HG03354 (cell line): ENCODE measurements around the gene EEIG2.

ENCODE experiments used
- ATAC-seq: cut with Tn5 transposase; IDR thresholded peaks from one replicate; pipeline ENCODE4 v1.9.1; 2021; ENCODE audit warnings: mild to moderate bottlenecking; ENCODE audit not compliant: unreplicated experiment, poor library complexity, severe bottlenecking

EEIG2 gene

GRCh38 chr1:108573183-108573582, 13.3 kb downstream of the EEIG2 start:
- ATAC-seq, result no peak

GRCh38 chr1:108574008-108574407, 14.1 kb downstream of the EEIG2 start:
- no peak for ATAC-seq

- ATAC-seq, result no peak
These were observed 15.5 kb downstream of the EEIG2 start for GRCh38 chr1:108575375-108575774.

- no peak for ATAC-seq
These were observed 24.0 kb downstream of the EEIG2 start for GRCh38 chr1:108583757-108584427.

GRCh38 chr1:108584428-108584856, 24.5 kb downstream of the EEIG2 start:
- no peak for ATAC-seq

- ATAC-seq, result no peak
These were observed 25.4 kb downstream of the EEIG2 start for GRCh38 chr1:108585313-108585712.

- no peak for ATAC-seq
These were observed 30.5 kb downstream of the EEIG2 start for GRCh38 chr1:108590441-108590840.

- peak; percentile 80 for ATAC-seq
These were observed 31.1 kb downstream of the EEIG2 start for GRCh38 chr1:108590957-108591356.

GRCh38 chr1:108591466-108591865, 31.6 kb downstream of the EEIG2 start:
- no peak for ATAC-seq

- ATAC-seq, result peak; percentile 73
These were observed 32.3 kb downstream of the EEIG2 start for GRCh38 chr1:108592030-108592759.

GRCh38 chr1:108593448-108593847, 33.5 kb downstream of the EEIG2 start:
- ATAC-seq, result no peak

GRCh38 chr1:108595507-108595906, 35.6 kb downstream of the EEIG2 start:
- no peak for ATAC-seq

GRCh38 chr1:108597041-108597440, 37.1 kb downstream of the EEIG2 start:
- no peak for ATAC-seq

- no peak for ATAC-seq
These were observed 38.4 kb downstream of the EEIG2 start for GRCh38 chr1:108598340-108598739.

GRCh38 chr1:108600504-108600903, 40.6 kb downstream of the EEIG2 start:
- ATAC-seq, result no peak

GRCh38 chr1:108601708-108602410, 42.0 kb downstream of the EEIG2 start:
- no peak for ATAC-seq

- ATAC-seq, result no peak
These were observed 45.7 kb downstream of the EEIG2 start for GRCh38 chr1:108605633-108606032.

GRCh38 chr1:108606478-108606877, 46.6 kb downstream of the EEIG2 start:
- ATAC-seq, result no peak

GRCh38 chr1:108609483-108610049, 49.7 kb downstream of the EEIG2 start:
- no peak for ATAC-seq
